WI38 (cell line): ENCODE results near the gene HOXC9.

Experiments used
- H3K4me3 ChIP-seq: 2 replicates; pipeline ENCODE4 v1.5.1; 2011; ENCODE audit warnings: low read depth, mild to moderate bottlenecking, control low read depth, low read length
- CTCF ChIP-seq: IDR thresholded peaks from 2 replicates; pipeline ENCODE4 v1.5.1; 2012; ENCODE audit warnings: low read depth, mild to moderate bottlenecking, control low read depth, low read length

The HOXC9 gene

DNA sequence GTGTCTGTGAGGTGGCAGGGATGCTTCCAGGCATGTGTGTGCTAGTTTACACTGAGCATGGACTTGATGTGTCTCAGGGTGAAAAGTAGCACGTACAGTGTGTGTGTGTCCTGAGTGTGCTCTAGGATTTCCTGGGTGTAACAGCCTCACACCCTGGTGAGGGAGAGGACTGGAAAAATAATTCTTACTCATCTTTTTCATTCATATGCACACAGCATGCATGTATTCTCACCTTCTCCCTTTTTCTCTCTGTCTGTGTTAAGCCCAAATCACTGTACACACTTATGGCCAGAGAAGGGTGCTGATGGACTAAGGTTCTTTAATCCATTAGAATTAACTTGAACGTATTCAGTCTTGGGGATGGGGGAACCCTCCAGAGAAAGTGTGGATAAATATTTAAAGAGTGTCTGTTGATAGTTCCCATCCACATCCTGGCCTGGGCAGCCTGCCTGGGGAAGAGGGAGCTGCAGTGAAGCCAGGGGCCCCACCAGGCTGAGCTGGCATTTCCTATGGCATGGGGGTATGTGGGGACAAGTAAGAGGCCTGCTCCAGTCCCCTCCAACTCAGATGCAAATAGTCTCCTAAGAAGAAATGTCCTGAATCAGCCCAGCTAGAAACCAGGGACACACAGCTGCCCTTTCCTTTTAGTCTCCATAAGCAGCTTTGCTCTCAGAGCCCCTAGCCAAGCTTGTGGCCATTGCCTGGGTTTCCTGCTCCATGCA is 7.7 kb downstream of the HOXC9 start:
- TF ChIP-seq CTCF = no peak
- H3K4me3 ChIP-seq = no peak overlapping the region

DNA sequence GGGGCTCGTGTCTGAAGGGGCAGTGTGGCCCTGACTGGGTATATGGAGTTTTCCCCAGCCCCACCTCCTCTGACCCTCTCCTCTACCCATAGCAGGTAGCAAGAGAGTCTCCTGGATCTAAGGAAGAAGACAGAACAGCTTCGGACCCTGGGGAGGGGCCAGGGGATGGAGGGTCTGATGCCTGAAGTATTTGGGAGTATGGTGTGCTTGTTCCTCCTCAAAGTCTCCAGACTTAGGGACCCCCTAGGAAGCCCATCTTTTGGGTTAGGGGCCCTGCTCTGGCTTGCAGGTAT is 8.2 kb downstream of the HOXC9 start:
- H3K4me3 ChIP-seq = no peak overlapping the region
- TF ChIP-seq CTCF = no peak

- no peak for TF ChIP-seq CTCF
- H3K4me3 ChIP-seq = no peak overlapping the region
Measured at GRCh38 chr12:54009171-54010052, 9.5 kb downstream of the HOXC9 start.

DNA sequence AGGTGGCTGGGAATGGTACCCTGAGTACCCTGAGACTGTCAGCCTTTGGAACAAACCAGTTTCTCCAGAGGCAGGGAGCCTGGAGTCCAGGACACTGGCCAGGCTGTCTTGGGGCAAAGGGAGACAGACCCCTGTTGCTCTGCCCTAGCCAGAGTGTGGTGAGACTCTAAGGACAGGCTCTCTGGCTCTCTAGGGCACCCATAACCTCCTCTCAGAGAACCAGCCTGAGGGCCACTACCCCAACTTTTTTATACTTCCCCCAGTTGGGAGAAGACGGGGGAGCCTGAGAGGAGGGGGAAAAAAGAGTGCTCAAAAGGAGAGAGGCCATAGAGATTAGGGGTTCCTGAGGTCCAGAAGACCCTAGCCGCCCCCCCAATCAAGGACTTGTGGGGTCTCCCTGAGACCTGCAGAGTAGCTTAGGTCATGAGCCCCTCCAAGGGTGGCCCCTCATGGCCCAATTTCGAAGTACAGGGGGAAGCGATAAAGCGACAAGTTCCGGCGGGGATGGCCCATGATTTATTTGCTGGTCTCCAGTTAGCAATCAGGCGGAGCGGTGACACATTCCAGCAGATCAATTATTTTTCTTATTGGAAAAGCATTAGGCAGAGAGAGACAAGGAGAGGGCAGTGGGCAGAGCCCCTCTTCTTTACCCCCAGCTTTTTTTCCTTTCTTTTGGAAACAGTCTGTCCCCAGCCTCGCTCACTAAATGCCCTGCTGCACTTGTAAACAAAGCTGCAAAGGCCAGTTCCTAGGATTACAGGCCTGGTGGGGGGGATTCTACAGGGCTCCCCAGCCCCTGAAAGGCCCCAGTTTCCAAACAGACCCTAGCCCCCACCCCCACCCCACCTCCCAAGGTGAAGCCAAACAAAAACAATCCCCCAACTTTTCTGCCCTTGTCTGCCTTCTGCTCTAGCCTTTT is 10.4 kb downstream of the HOXC9 start:
- no peak overlapping the region for H3K4me3 ChIP-seq
- no peak for TF ChIP-seq CTCF

- TF ChIP-seq CTCF = no peak
- H3K4me3 ChIP-seq = no peak overlapping the region
Measured at GRCh38 chr12:54010972-54011664, 11.2 kb downstream of the HOXC9 start.

DNA sequence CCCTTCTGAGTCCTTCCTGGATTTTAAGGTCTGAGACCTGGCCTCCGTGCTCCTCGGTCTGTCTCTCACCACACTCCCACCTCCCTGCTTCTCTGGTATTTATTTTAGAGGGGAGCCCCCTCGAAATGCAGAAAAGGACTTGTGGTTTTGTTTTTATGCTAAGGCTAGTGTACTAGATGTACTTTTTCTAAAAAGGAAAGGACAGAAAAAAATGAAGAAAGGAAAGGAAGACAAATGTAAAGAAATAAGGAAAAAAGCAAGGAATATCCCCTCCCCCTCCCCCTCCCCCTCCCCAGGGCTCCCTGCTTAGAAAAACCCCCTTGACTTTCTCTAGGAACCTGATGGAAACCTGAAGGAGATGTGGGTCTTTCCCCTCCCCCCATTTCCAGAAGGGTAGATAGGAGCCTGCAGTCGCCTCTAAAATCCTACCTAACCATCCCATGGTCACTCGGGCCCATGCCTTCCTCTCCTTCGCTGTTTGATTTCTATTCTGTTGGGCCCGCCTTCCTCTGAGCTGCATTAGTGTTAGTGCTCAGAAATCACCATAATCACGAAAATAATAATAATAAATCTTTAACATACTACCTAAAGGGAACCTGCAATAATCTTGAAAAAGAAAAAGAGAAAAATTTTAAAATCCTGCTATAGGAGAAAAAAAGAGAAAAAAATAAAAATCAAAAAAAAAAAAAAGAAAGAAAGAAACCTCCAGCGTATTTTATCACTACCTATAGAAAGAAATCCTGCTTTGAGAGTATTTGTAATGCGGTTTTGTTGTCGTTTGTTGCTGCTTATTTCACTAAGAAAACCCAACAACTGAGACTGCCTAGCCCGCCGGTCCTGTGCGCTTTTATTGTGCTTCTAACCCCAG is 11.9 kb downstream of the HOXC9 start:
- no peak for TF ChIP-seq CTCF
- no peak overlapping the region for H3K4me3 ChIP-seq
